PC-3 (cell line): ENCODE measurements around the gene B4GALT5. TPM values are rescaled to one million over a fixed set of nuclear protein-coding genes. Genes with fewer than 3 reads are reported as not detected.

Source experiments
- ATAC-seq: fragments of 200-7000 bp; cut with Tn5 transposase; 2 replicates; pipeline ENCODE4 v1.9.1; 2020; ENCODE audit warnings: mild to moderate bottlenecking, moderate library complexity
- BruUV-seq: library from RNA; stranded (reverse); fragments of 400-500 nt; replicated peaks from 2 replicates; lab custom pipeline; 2021; lab: Mats Ljungman, UMichigan
- CTCF ChIA-PET: fragments of 300-600 bp; sonication (Branson Sonifier 250); formaldehyde crosslinking; loops from one replicate; lab custom pipeline; 2022; ENCODE audit warnings: antibody characterized with exemption; lab: Charles Lee
- POLR2A ChIA-PET: fragments of 300-600 bp; sonication (Branson Sonifier 250); formaldehyde crosslinking; loops from one replicate; lab custom pipeline; 2022; ENCODE audit warnings: antibody characterized with exemption; ENCODE audit not compliant: unreplicated experiment; lab: Charles Lee
- DNase-seq: peaks from one replicate; pipeline ENCODE4 v3.0.0-alpha.2; 2015
- H2AFZ ChIP-seq: fragments of 300-600 bp; sonication (generic); 2 replicates; pipeline ENCODE4 v1.6.0; 2016; ENCODE audit warnings: antibody characterized with exemption, low read length
- H3F3A ChIP-seq: fragments of 300-600 bp; sonication (generic); one replicate; pipeline ENCODE4 v1.6.0; 2017; ENCODE audit warnings: antibody characterized with exemption, low read length, control low read depth, mild to moderate bottlenecking; ENCODE audit not compliant: unreplicated experiment
- H3K27ac ChIP-seq: fragments of 300-600 bp; sonication (generic); 2 replicates; pipeline ENCODE4 v1.5.1; 2016; ENCODE audit warnings: mild to moderate bottlenecking, low read length
- H3K27me3 ChIP-seq: fragments of 300-600 bp; sonication (generic); 2 replicates; pipeline ENCODE4 v1.6.1; 2016; ENCODE audit warnings: low read length, mixed read lengths
- H3K36me3 ChIP-seq: fragments of 300-600 bp; sonication (generic); 2 replicates; pipeline ENCODE4 v1.6.1; 2016; ENCODE audit warnings: low read depth, mixed run types, low read length, mixed read lengths
- H3K4me1 ChIP-seq: fragments of 300-600 bp; sonication (generic); 2 replicates; pipeline ENCODE4 v1.5.1; 2016; ENCODE audit warnings: low read length; ENCODE audit not compliant: insufficient read depth
- H3K4me2 ChIP-seq: fragments of 300-600 bp; sonication (generic); 2 replicates; pipeline ENCODE4 v1.6.0; 2016; ENCODE audit warnings: low read length
- H3K4me3 ChIP-seq: fragments of 300-600 bp; sonication (generic); 2 replicates; pipeline ENCODE4 v1.5.1; 2016; ENCODE audit warnings: mild to moderate bottlenecking, low read length, mixed read lengths
- H3K79me2 ChIP-seq: fragments of 300-600 bp; sonication (generic); 2 replicates; pipeline ENCODE4 v1.6.1; 2017; ENCODE audit warnings: low read length, mixed read lengths
- H3K9ac ChIP-seq: fragments of 300-600 bp; sonication (generic); 2 replicates; pipeline ENCODE4 v1.6.0; 2016; ENCODE audit warnings: mild to moderate bottlenecking, low read length
- H3K9me2 ChIP-seq: fragments of 300-600 bp; sonication (generic); replicated peaks from 2 replicates; pipeline ENCODE4 v1.6.1; 2016; ENCODE audit warnings: mixed run types, low read length, mixed read lengths
- H3K9me3 ChIP-seq: fragments of 300-600 bp; sonication (generic); 2 replicates; pipeline ENCODE4 v1.6.1; 2016; ENCODE audit warnings: low read length, mixed read lengths
- H4K20me1 ChIP-seq: fragments of 300-600 bp; sonication (generic); 2 replicates; pipeline ENCODE4 v1.6.1; 2016; ENCODE audit warnings: low read length, mixed read lengths
- EZH2 ChIP-seq: fragments of 300-600 bp; sonication (generic); IDR thresholded peaks from one replicate; pipeline ENCODE4 v1.6.1; 2017; ENCODE audit warnings: antibody characterized with exemption, mild to moderate bottlenecking, low read length; ENCODE audit not compliant: unreplicated experiment
- EZH2phosphoT487 ChIP-seq: fragments of 300-600 bp; sonication (generic); IDR thresholded peaks from 2 replicates; pipeline ENCODE4 v1.6.1; 2018; ENCODE audit warnings: mild to moderate bottlenecking, antibody characterized with exemption, low read length, borderline replicate concordance
- intact Hi-C: fragments of 100-400 bp; cut with micrococcal nuclease; formaldehyde crosslinking; loops from 2 replicates; pipeline ENCODE4 v1.9.0; 2023
- total RNA-seq: library from RNA; depleted of rRNA; stranded (reverse); fragments of >200 nt; gene quantifications from 2 replicates; pipeline ENCODE4 v1.2.3, GENCODE V29; 2014
- TF ChIP-seq, protein P1 (sequence below): fragments of 300-600 bp; sonication (generic); conservative IDR thresholded peaks from 2 replicates; pipeline ENCODE4 v1.5.1; 2017; ENCODE audit warnings: antibody characterized with exemption, low read depth, mild to moderate bottlenecking, low read length

B4GALT5 gene
- total RNA-seq, 1 experiment from 2014 or later = 18.1 TPM

DNA sequence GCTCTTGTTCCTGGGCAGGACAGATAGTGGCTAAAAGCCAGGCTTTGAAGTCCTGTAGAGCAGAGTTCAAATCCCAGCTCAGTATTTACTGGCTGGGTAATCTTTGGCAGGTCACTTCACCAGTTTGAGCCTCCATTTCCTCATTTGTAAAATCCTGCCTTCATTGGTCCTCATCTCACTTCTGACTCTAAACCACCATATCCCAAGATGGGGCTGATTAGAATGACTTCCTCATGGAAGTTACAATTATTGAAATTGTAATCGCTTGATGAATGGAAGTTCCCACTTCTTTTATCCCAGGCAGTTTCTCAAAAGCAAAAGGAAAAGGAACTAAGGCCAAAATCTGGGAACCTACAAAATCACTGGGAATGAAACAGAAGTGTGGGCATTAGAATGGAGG is 35.9 kb upstream of the B4GALT5 start:
- ATAC-seq = no peak
- Histone ChIP-seq H3K9me2 (no peaks in the 10 kb centered on the region), H3K9ac (no peak overlapping the region), H3K4me2 (no peak overlapping the region), H2AFZ (no peak overlapping the region), H3K9me3 (no peaks in the 10 kb centered on the region), H3K36me3 (no peaks in the 10 kb centered on the region), H3K27ac (no peak overlapping the region), H3K4me3 (no peak overlapping the region), H3K4me1 (peaks cover 22% of the 10 kb centered on the region), H3F3A (no peaks in the 10 kb centered on the region), H3K79me2 (no peaks in the 10 kb centered on the region), H4K20me1 (no peaks in the 10 kb centered on the region), H3K27me3 (no peaks in the 10 kb centered on the region)
- ChIA-PET CTCF (no interaction called here), POLR2A (interaction anchor here (0.7 kb wide), 1 partner anchor 27 kb away, joined by 31 read pairs; no protein-coding TSS in a partner anchor)
- no TSS peak for BruUV-seq
- TF ChIP-seq, protein P1, sequence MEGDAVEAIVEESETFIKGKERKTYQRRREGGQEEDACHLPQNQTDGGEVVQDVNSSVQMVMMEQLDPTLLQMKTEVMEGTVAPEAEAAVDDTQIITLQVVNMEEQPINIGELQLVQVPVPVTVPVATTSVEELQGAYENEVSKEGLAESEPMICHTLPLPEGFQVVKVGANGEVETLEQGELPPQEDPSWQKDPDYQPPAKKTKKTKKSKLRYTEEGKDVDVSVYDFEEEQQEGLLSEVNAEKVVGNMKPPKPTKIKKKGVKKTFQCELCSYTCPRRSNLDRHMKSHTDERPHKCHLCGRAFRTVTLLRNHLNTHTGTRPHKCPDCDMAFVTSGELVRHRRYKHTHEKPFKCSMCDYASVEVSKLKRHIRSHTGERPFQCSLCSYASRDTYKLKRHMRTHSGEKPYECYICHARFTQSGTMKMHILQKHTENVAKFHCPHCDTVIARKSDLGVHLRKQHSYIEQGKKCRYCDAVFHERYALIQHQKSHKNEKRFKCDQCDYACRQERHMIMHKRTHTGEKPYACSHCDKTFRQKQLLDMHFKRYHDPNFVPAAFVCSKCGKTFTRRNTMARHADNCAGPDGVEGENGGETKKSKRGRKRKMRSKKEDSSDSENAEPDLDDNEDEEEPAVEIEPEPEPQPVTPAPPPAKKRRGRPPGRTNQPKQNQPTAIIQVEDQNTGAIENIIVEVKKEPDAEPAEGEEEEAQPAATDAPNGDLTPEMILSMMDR = no peak
- no peak for TF ChIP-seq EZH2
- no peak for TF ChIP-seq EZH2phosphoT487
- intact Hi-C loops = no loop called here
- DNase-seq = no peak

DNA sequence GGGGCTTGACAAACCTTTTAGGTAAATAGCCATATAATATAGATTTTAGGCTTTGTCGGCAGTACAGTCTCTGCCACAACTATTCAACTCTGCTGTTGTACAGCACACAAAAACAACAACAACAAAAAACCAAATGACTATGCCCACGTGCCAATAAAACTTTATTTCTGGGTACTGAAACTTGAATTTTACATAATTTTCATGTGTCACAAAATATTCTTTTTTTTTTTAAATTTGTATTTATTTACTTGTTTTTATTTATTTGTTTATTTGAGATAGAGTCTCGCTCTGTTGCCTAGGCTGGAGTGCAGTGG is 34.8 kb upstream of the B4GALT5 start:
- CTCF ChIA-PET = no interaction called here
- no peak overlapping the region for H2AFZ ChIP-seq
- H3K4me1 ChIP-seq = peaks cover 15% of the 10 kb centered on the region
- H3K27me3 ChIP-seq = no peaks in the 10 kb centered on the region
- POLR2A ChIA-PET = no interaction called here
- no TSS peak for BruUV-seq
- no peak overlapping the region for H3K27ac ChIP-seq
- H3K9me3 ChIP-seq = no peaks in the 10 kb centered on the region
- no peaks in the 10 kb centered on the region for H3F3A ChIP-seq
- no peaks in the 10 kb centered on the region for H4K20me1 ChIP-seq
- H3K79me2 ChIP-seq = no peaks in the 10 kb centered on the region
- no peaks in the 10 kb centered on the region for H3K9me2 ChIP-seq
- no peak overlapping the region for H3K4me3 ChIP-seq
- no peaks in the 10 kb centered on the region for H3K36me3 ChIP-seq
- TF ChIP-seq EZH2phosphoT487 (no peak), EZH2 (no peak)
- TF ChIP-seq, protein P1 = no peak
- ATAC-seq = no peak
- H3K4me2 ChIP-seq = no peak overlapping the region
- H3K9ac ChIP-seq = no peak overlapping the region
- no peak for DNase-seq
- intact Hi-C loops = no loop called here

DNA sequence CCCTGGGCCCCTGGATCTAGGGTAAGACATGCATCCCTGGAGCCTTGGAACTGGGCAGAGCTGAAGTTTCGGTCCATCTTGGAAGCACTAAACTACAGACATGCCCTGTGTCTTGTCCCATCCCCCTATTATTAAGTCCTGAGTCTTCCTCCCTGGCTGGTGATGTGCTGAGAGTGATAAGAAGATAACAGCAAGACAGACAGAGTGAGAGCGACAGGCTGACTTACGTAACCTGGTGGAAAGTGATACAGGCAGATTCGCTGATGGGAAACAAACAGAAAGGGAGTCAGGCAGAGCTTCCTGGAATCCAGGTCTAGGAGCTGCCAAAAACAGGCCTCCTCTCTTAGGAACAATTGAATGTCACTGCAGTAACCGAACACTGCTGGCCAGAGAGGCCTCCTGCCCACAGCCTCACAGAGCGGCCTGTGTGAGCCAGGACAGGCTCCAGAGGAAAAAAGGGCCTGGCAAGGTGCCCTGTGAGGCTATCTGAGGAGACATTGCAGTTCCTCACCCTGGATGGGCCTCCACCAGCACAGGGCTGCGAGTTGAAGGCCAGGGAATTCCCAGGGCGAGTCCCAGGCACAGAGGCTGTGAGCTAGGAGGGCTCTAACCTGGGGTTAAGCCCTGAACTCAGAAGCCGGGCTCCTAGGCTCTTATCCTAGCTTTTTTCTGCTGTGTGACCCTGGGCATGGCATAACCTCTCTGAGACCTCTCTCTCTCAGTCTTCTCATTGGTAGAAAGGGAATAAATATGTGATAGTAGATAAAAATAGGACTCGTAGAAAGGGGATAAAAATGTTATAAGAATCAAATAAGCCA is 34.2 kb upstream of the B4GALT5 start:
- H3F3A ChIP-seq = no peaks in the 10 kb centered on the region
- no peak overlapping the region for H3K4me2 ChIP-seq
- no peaks in the 10 kb centered on the region for H4K20me1 ChIP-seq
- H3K36me3 ChIP-seq = no peaks in the 10 kb centered on the region
- H3K4me3 ChIP-seq = no peak overlapping the region
- no peaks in the 10 kb centered on the region for H3K9me2 ChIP-seq
- ATAC-seq (no peak), DNase-seq (no peak)
- H2AFZ ChIP-seq = no peak overlapping the region
- no peaks in the 10 kb centered on the region for H3K79me2 ChIP-seq
- TF ChIP-seq, protein P1 = no peak
- TF ChIP-seq EZH2phosphoT487 (no peak), EZH2 (no peak)
- H3K9ac ChIP-seq = no peak overlapping the region
- H3K27me3 ChIP-seq = no peaks in the 10 kb centered on the region
- no peaks in the 10 kb centered on the region for H3K9me3 ChIP-seq
- intact Hi-C loops = no loop called here
- no TSS peak for BruUV-seq
- ChIA-PET CTCF (no interaction called here), POLR2A (no interaction called here)
- H3K4me1 ChIP-seq = peaks cover 9% of the 10 kb centered on the region
- no peak overlapping the region for H3K27ac ChIP-seq
